Hematopoietic multipotent progenitor cell treated with erythropoietin and hydrocortisone succinate and interleukin-3 and kit ligand, for 15 days (in vitro differentiated cells): Measurements from ENCODE around the gene KCNQ4.
A peak's percentile ranks its signal among the peaks of the same experiment; 100 is the strongest.

ENCODE experiments used
- DNase-seq: peaks from one replicate; pipeline ENCODE4 v3.0.0-alpha.2; 2015; ENCODE audit warnings: low spot score

Gene KCNQ4

DNA sequence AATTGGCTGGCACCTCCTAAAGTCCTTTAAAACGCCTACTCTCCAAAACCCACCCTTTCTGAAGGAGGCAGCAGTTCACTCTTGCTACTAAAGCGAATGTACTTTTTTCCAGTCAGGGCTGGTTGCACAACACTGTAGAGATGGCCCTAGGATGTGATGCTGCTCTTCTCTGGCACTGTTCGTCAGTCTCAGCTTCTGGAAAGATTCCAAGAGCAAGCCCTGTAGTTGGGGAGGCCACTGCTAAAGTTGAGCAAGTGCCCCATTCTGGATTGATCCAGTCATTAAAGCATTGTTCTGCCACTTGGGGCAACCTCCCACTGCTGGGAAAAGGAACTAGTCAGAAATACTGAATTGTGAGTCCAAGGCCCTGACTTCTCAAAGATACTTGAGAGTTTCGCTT lies 28.5 kb upstream of the KCNQ4 start:
- DNase-seq: no peak

DNA sequence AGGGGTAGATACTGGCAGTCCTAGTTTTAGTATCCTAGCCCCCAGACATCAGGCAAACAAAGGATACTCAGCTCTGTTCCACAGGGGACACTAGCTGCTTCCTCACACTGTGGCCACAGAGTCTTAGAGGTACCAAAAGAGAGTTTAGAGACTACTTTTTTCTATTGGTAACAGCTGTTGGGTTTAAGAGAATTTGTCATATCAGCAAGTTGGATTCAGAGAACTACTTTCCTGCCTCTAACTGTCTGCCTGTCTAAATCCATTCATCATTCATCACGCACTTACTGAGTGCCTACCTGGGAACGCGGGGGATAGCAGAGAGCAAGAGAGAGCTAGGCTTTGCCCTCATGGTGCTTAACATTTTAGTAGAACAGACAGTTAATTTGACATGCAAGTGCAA lies 27.1 kb upstream of the KCNQ4 start:
- no peak for DNase-seq

DNA sequence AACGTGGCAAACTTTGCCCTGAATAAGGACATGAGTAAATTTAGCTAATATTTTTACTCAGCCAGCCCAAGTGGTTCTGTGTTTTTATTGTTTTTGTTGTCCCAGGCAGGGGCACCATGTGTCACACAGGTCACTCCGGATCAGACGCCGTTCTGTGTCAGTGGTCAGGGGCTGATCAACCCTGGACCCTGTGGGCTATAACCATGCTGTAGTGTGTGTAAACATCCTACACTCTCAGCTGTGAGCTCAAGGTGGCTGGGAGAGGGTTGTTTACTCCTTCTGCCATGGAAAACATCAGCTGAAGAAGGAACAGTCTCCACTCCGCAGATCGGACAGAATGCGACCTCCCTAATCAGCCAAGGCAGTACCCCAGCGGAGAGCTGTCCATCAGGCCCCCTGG lies 26.5 kb upstream of the KCNQ4 start:
- DNase-seq: no peak

DNA sequence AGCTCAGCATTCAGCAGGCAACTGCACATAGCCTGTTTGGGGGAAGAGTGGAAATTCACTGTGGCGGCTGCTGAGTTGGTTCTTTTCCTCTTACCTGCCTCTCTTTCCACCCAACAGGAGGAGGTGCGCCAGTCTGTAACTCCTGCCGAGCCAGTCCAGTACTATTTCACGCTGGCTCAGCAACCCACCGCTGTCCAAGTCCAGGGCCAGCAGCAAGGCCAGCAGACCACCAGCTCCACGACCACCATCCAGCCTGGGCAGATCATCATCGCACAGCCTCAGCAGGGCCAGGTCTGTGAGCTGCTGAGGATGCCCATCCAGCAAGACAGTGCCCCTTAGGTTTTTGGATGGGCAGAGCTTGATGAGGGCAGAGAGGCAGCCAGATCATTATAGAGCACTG lies 25.6 kb upstream of the KCNQ4 start:
- DNase-seq: no peak

DNA sequence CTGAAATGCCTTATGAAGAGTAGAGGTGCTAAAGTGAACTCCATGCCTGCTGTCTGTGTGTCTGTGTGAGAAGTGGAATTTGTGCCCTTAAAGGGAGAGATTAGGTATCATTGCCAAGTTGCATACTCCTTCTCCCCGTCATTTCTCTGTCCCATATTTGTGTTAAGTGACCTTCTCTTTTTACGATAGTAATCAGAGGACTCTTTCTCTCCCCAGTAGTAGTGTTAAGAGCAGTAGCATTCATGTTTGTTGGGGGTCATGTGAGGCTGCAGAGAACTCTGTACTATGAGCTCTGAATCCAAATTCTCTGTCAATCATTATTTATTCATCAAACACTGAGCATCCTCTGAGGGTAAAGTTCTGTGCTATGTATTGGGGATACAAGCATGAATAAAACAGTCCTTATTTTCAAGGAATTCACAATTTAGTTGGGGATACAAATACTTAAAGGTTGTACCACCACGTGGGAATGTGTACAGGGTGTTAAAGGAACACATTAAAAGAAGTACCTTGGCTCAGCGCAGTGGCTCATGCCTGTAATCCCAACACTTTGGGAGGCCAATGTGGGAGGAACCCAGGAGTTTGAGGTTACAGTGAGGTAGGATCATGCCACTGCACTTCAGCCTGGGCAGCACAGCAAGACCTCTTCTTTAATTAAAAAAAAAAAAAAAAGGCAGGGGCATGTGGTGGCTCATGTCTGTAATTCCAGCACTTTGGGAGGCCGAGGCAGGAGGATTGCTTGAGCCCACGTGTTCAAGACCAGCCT lies 24.8 kb upstream of the KCNQ4 start:
- no peak for DNase-seq

DNA sequence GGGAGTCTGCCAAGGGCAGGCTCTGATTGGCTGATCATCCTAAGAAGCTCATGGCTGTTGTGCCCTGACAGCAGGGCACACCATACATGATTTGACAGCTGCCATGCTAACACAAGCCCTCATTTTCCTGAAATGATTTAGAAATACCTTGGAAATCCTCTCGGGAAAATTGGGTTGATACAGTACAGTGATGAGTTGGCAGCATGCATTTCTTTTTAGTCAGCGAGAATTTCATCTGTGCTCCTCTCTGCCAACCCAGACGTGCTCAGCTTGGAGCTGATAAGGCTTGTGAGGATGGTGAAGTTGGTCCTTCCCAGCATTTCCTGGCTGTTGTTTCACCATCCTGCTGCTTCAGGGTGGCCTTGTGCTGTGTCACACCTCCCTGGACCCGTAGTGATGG lies 22.6 kb upstream of the KCNQ4 start:
- no peak for DNase-seq

DNA sequence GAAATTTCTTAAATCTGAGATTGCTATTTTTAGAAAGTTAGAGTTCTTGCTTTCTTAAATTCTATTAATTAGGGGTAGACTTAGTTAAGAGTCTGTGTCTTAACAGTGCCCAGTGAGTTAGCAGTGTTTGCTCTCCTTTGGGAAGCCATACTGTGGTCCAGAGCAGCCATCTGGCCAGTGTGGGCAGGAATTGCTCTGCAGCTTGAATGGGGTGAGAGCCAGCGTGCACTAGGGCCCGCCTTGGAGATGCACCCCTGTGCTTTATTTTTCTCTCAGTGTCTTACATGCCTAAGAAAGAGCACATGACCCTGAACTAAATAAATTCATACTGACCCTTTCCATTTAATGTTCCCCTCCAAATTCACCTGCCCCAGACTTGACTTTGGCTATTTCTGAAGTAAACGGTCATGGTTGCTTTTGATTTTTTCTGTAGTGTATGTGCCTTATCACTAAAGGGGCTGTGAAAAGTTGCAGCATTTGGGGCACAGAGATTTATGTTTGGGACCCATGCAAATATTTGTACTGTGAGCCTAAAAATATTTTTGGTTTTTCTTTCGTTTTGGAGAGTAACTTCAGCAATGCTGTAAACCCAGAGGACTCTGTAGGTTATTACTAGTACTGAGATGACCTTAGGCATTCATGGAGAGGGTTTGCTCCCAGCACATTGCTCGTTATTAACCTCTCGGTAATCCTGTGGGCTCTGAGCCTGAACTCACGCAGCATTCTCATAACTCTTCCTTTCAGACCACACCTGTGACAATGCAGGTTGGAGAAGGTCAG lies 21.3 kb upstream of the KCNQ4 start:
- no peak for DNase-seq

DNA sequence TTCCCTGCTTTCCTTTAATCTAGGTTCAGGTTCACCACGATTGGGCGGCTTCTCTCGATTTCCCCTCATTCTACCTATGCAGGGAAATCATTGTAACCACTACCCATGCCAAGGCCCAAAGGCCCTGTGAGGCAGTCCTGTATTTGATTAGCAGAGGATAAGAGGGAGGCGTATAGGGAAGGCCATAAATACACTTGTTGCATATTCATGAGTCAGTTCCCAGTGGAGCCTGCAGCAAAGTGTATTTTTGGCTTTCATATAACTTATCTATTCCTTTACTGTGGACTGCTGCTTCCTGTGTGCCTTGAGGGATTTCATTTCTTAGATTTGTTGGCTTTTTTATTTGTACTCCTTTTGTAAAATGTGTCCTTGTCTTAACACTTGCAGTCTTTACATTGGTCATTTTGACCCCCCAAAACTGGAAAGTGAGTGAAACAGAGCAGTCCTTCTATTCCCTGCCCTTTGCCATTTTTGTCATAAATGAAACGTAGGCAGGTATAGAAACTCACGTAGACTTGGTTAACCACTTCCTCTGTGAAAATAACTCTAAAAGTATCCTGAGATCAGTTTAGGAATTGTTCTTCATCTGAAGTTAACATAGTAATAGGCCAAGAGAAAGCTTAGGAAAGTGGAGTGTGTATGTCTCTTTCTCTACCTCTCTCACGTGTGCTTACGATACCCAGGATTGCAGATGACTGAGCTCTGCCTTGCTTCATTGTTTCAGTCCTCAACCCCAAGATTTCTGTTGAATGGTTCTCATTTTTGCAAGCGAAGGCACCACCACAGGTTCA lies 19.6 kb upstream of the KCNQ4 start:
- no peak for DNase-seq

DNA sequence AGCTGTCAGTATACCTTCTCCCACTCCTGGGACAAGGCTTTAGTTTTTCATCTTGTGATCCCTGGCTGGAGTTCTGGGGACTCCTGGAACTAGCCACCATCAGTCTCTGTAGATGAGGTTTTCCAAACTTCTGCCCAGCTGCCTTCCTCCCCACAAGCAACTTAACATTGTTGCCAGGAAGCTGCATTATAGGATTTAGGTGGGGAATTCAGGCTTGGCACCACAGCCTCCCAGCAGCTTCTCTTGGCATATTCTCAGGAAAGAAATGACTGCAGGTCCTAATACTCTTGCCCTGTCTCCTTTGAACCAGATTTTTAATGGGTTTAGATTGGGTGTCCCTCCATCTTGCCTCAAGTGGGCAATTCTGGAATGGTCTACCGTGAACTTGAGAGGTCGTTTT lies 18.6 kb upstream of the KCNQ4 start:
- DNase-seq: no peak

DNA sequence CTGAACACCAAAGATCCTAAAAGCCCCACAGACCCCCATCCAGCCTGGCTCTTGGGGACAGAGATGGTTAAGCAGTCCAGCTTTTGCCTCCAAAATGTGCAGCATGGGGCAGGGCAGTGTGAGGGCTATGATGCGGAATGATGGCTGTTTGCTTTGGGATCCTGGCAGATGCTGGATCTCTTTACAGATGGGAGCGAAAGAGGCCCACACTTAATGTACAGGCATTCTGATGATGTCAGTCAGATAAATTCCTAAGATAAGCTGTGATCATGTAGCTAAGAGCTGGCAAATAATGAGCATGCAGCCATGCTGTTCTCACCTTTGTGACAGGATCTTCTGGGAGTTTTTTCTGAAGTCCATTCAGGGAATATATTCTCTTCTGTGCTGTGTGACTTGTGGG lies 17.6 kb upstream of the KCNQ4 start:
- no peak for DNase-seq

DNA sequence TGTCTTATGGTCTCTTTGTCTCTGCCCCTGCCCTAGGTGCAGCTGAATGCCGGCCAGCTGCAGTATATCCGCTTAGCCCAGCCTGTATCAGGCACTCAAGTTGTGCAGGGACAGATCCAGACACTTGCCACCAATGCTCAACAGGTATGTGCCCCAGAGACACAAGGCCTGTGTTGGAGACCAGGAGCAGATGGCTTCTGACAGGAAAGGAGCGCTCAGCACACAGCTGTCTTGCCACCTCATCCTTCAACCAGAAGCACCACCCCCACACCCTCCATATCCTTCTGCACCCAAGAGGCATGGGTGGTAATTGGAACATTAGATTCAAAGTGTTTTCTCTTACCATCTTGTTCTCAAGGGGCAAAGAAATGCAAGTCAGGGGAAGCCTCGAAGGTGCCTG lies 17.0 kb upstream of the KCNQ4 start:
- DNase-seq: no peak

DNA sequence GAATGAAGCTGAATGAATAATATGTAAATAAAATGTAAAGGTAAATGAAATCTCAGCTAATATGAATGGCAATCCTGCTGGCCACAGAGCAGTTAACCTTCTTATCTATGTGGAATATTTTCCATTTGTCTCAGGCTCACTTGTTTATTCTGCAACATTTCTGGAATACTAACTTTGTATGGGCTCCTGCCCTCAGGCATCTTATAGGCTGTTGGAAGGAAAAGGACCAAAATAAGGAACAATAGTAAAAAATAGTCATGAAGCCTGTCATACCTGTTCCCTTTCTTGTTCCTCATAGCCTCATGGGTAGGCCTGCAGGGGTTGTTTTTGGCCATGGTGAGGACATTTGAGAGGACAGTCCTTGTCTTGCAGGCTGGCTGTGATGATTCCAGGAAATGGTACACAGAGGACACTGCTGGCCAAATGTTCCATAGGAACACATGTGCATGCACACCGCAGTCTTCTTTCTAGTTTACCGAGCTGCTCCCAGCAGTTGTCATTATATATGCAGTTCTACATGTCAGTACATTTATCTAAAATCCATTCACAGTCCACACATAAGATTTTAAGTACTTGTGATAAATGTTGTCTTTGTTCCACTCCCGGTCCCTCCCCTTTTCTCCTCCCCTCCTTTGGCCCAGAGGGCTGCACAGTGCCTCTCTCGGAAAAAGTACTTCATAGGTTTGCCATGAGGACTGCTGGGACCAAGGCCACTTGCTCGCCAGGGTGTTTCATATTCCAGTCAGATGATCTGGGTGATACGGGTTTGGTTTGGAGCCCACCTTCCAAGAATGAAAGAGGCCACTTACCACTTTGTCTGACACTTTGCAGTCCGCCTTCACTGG lies 15.2 kb upstream of the KCNQ4 start:
- no peak for DNase-seq

DNA sequence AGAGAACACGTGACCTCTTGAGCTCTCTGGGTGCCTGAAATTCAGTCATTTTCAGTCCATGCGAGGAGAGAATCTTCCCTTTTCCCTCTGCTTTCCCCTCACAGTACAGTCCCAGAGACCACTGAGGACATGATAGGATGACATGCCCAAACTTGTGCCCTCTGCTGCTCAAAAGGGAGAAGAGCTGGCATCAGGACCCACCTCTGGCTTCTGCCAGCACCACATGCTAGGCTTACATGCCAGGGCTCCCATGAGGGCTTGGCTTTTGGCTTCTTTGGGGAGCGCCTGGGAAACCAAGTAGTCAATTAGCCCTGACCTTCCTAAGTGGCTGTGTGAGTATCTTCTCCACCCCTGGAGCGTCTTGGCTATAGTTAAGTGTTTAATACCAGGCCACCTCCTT lies 13.8 kb upstream of the KCNQ4 start:
- DNase-seq: no peak

DNA sequence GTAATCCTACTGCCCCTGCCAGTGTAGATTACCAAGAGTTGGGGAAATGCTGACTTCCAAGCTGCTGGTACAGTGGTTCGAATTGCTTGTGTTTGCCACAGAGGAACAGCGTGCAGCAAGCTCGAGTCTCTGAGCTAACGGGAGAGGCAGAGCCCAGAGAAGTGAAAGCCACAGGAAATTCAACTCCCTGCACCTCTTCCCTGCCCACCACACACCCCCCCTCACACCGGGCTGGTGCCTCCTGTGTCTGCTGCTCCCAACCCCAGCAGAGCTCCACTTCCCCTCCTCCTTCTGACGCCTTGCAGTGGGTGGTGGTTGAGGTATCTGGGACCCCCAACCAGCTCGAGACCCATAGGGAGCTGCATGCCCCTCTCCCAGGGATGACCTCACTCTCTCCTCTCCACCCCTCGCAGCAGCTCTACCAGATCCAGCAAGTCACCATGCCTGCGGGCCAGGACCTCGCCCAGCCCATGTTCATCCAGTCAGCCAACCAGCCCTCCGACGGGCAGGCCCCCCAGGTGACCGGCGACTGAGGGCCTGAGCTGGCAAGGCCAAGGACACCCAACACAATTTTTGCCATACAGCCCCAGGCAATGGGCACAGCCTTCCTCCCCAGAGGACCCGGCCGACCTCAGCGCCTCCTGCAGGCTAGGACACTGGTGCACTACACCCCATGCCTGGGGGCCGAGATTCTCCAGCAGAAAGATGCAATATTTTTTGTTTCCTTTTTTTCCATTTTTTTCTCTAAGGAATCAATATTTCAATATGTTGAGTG lies 13.1 kb upstream of the KCNQ4 start:
- DNase-seq: no peak

DNA sequence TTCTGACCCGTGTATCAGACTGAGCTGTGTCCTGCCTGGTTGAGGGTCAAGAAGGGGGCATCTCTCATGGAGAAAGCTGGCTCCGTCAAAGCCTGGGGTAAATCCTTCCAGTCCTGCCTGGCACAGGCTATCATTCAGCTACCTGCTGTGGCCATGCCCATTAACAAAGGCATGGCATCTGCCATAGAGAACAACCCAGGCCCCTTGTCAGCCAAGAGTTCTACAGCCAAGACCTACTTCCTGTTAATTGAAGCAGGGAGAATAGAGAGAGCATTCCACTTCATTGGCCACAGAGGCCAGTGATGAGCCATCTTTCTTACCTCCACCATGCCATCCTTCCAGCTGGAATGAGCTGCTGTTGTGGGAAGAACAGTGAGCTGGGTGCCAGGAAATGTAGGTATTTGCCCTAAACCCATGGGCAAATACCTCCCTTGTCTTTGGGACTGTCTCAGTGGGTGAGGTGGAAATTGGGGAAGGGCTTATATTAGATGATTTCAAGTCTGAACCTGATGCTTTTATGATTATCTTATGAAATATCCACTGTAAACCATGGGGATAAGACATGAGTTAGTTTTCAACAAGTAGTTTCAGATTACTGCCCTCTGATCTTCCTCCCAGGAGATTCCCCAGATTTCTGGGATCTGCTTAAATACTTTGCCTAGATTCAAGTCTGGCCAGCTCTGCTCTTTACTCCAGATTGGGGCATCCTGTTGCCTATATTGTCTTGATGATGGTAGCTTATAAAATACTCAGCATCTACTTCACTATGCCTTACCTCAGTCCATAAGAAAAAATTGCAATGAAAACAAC lies 11.2 kb upstream of the KCNQ4 start:
- DNase-seq: no peak

DNA sequence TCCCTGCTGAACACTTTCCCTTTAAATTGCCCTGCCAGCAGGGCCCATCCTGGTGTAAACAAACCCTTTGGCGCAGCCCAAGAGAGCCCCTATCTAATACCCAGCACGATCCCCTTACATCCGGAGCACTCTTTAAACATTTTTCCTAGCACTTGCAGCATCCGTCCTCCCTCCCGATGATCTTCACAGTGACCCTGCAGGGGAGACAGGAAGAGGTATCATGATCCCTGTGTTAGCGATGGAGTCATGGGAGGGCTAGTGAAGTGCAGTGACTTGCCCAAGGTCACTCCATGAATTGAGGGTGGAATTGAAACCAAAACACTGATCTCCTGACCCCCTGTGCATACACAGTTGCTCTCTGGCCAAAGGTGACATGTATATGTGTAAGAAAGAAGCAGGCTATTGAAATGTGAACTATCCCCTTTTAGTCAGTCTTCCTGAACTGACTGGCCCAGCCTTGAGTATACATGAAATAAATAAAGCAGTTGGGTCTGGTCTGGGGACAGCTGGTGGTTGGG lies 9.8 kb upstream of the KCNQ4 start:
- no peak for DNase-seq

DNA sequence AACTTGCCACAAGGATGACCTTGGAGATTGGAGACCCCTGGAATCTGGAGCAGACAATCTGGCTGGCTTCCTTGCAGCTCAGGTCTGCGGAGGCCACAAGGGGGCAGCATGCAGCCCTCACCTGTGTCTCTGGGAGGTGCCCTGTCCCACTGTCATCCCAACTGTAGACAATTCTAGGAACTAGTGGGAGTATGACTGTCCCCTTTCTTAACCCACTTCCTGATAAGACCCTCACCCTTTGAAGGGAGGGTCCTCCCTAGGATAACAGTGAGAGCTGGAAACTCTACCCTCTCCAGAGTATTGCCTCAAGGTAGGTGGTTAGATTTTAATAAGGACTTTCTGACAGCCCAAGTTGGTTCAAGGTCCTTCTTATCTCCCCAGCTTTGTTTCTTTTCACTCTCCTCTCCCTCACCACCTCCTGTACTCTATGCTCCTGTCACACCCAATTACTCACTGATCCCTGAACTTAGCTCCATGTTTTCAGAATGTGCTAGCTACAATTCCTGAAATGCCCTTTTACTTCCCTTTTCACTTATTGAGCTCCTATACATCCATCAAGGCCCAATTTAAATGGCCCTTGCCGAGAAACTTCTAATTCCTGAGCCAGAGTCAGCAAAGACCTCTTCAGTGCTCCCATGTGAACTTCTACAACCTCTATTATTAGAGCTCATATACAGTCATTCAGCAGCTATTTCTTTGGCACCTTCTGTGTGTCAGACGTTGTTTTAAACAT lies 9.2 kb upstream of the KCNQ4 start:
- DNase-seq: peak; percentile 76

DNA sequence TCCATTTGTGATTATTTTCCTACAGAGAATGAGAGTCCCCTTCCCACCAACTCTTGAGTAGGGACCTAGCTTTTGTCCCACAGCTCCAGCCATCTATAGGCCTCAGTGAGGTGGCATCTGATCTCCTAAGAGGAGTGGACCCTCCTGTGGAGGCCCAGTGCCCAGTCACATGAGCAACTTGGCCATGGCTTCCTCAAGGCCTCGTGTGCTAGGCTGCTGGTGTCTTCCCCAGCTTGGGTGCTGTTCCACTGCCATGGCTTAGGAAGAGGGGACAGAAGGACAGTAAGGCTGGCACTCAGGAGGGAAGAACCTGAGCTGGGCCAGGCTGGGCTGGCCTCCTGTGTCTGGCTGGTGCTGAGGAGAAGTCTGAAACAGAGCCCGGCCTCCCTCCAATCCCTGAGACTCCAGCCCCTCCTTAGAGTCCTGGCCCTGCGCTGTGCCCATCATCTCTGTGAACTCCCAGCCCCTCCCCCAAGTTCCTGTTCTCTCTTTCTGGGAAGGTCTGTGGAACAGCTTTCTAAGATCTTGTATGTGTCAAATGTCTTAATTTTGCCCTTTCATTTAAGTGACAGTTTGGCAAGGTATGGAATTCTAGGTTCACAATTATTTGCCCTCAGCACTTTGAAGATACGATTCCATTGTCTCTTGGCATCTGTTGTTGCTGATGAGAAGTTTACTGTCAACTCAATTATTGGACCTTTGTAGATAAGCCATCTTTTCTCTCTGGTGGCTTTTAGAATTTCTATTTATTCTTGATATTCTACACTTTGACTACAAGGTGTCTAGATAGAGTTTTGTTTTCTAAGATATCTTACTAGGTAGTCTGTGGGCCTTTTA lies 7.1 kb upstream of the KCNQ4 start:
- DNase-seq: no peak
